Esophagus squamous epithelium (tissue), 5 donors: Measurements from ENCODE around the gene KLF6. TPM values are rescaled to one million over a fixed set of nuclear protein-coding genes. Genes with fewer than 3 reads are reported as not detected.

Source experiments
- DNase-seq: peaks from one replicate; lab custom pipeline; 2025; lab: John Stamatoyannopoulos, UW
- H3K27ac ChIP-seq, 4 donors: fragments of 200-600 bp; sonication (generic); one replicate each; pipeline ENCODE4 v1.5.1; 2016 to 2019; ENCODE audit warnings: mild to moderate bottlenecking in 1 of 4
- H3K27me3 ChIP-seq, 4 donors: fragments of 200-600 bp; sonication (generic); 1 replicate in 3 of 4; 2 replicates in 1 of 4; pipeline versions ENCODE4 v1.5.1 to v1.6.0; 2017 to 2021; ENCODE audit warnings: antibody characterized with exemption in 1 of 4
- H3K36me3 ChIP-seq, 3 donors: fragments of 200-600 bp; sonication (generic); one replicate each; pipeline ENCODE4 v1.5.1; 2016 to 2019
- H3K4me1 ChIP-seq, 3 donors: fragments of 200-600 bp; sonication (generic); one replicate each; pipeline ENCODE4 v1.5.1; 2017 to 2019
- H3K4me3 ChIP-seq, 4 donors: fragments of 200-600 bp; sonication (generic); 1 replicate in 3 of 4; 2 replicates in 1 of 4; pipeline ENCODE4 v1.5.1; 2016 to 2019; ENCODE audit warnings: mild to moderate bottlenecking in 2 of 4, moderate library complexity in 1 of 4
- H3K9me3 ChIP-seq, 3 donors: fragments of 200-600 bp; sonication (generic); one replicate each; pipeline ENCODE4 v1.5.1; 2016 to 2019
- CTCF ChIP-seq, 6 experiments: fragments of 450-650 bp in 4 of 6; fragments of 200-600 bp in 2 of 6; sonication (generic) in 2 of 6; IDR thresholded peaks; one replicate each; pipeline ENCODE4 v1.5.1; 2016 to 2019; ENCODE audit warnings: antibody characterized with exemption in 6 of 6, mild to moderate bottlenecking in 4 of 6, moderate library complexity in 4 of 6
- POLR2A ChIP-seq, 4 donors: fragments of 450-650 bp; IDR thresholded peaks; one replicate each; pipeline ENCODE4 v1.6.1; 2017; ENCODE audit warnings: antibody characterized with exemption in 4 of 4, mild to moderate bottlenecking in 4 of 4, moderate library complexity in 3 of 4
- WGBS, 2 donors: methylation state at CpG; one replicate each; pipeline ENCODE4 v1.1.5; 2018; 5-methylcytosine and 5-hydroxymethylcytosine counted together
- intact Hi-C: fragments of 100-400 bp; cut with DNase I; formaldehyde crosslinking; loops from one replicate; pipeline ENCODE4 v1.15.0; 2022
- total RNA-seq, 4 donors: library from RNA; depleted of rRNA; stranded (reverse); fragments of >200 nt; gene quantifications; one replicate each; pipeline ENCODE4 v1.1.0, GENCODE V29; 2016
- donor health status: DM: yes; HTN: yes; CAD: no.

KLF6 gene
- total RNA-seq, 4 donors from 2014 or later: 39.6 to 91.2 (median 74.2) TPM

GRCh38 chr10:3741688-3742461, 43.1 kb downstream of the KLF6 start:
- DNase-seq: no peak
- H3K36me3 ChIP-seq: no peaks in the 10 kb centered on the region
- no peak for TF ChIP-seq CTCF (IDR thresholded peaks at IDR 0.05)
- TF ChIP-seq POLR2A (IDR thresholded peaks at IDR 0.05): no peak
- H3K27ac ChIP-seq: peak overlapping the region; percentile 21 to 82 (median 42)
- peak overlapping the region in 1 of 4 donors; percentile 39 for H3K4me3 ChIP-seq
- intact Hi-C loops: no loop called here
- 34 to 59% methylated on average over 6 of the region's 6 CpGs for WGBS, 2 donors
- peaks cover 0 to 22% (median 2%) of the 10 kb centered on the region in 3 donors for H3K4me1 ChIP-seq
- H3K27me3 ChIP-seq: no peaks in the 10 kb centered on the region
- H3K9me3 ChIP-seq: no peaks in the 10 kb centered on the region

GRCh38 chr10:3740157-3740871, 44.7 kb downstream of the KLF6 start:
- no peaks in the 10 kb centered on the region for H3K36me3 ChIP-seq
- H3K4me3 ChIP-seq: no peak overlapping the region
- 30 to 43% methylated on average over 5 of the region's 5 CpGs for WGBS, 2 donors
- H3K4me1 ChIP-seq: peaks cover 0 to 17% (median 2%) of the 10 kb centered on the region in 3 donors
- no peak for DNase-seq
- TF ChIP-seq POLR2A (IDR thresholded peaks at IDR 0.05): no peak
- no peak for TF ChIP-seq CTCF (IDR thresholded peaks at IDR 0.05)
- no peaks in the 10 kb centered on the region for H3K9me3 ChIP-seq
- no peaks in the 10 kb centered on the region for H3K27me3 ChIP-seq
- peak overlapping the region; percentile 5 to 66 (median 37) for H3K27ac ChIP-seq
- intact Hi-C loops: no loop called here

- no peak for DNase-seq
- H3K27me3 ChIP-seq: no peaks in the 10 kb centered on the region
- H3K4me1 ChIP-seq: peaks cover 0 to 17% (median 2%) of the 10 kb centered on the region in 3 donors
- no peaks in the 10 kb centered on the region for H3K9me3 ChIP-seq
- TF ChIP-seq POLR2A (IDR thresholded peaks at IDR 0.05) (no peak), CTCF (IDR thresholded peaks at IDR 0.05) (no peak)
- WGBS, 2 donors: 48 to 62% methylated on average over 1 of the region's 1 CpG
- H3K27ac ChIP-seq: no peak overlapping the region
- no peak overlapping the region for H3K4me3 ChIP-seq
- intact Hi-C loops: no loop called here
- no peaks in the 10 kb centered on the region for H3K36me3 ChIP-seq
Measured at GRCh38 chr10:3738855-3739350, 46.1 kb downstream of the KLF6 start.

GRCh38 chr10:3737864-3738263, 47.1 kb downstream of the KLF6 start:
- 85 to 93% methylated on average over 4 of the region's 4 CpGs for WGBS, 2 donors
- no peaks in the 10 kb centered on the region for H3K9me3 ChIP-seq

GRCh38 chr10:3735175-3735574, 49.8 kb downstream of the KLF6 start:
- no peak for TF ChIP-seq CTCF (IDR thresholded peaks at IDR 0.05)
- Histone ChIP-seq H3K4me3 (no peak overlapping the region), H3K27me3 (no peaks in the 10 kb centered on the region), H3K4me1 (peaks cover 0 to 9% (median 0%) of the 10 kb centered on the region in 3 donors), H3K27ac (no peak overlapping the region), H3K9me3 (no peaks in the 10 kb centered on the region), H3K36me3 (no peaks in the 10 kb centered on the region)
- intact Hi-C loops: no loop called here
- no peak for DNase-seq
- 67 to 88% methylated on average over 3 to 5 of the region's 10 CpGs for WGBS, 2 donors

More at GRCh38 chr10:3737864-3738263, 47.1 kb downstream of the KLF6 start:
- TF ChIP-seq POLR2A (IDR thresholded peaks at IDR 0.05): no peak
- H3K27me3 ChIP-seq: no peaks in the 10 kb centered on the region
- no peak overlapping the region for H3K27ac ChIP-seq
- H3K36me3 ChIP-seq: no peaks in the 10 kb centered on the region
- intact Hi-C loops: no loop called here
- no peak overlapping the region for H3K4me3 ChIP-seq
- no peak for DNase-seq
- H3K4me1 ChIP-seq: peaks cover 0 to 17% (median 2%) of the 10 kb centered on the region in 3 donors
